Metanephros (tissue), 2 donors: ENCODE results near the gene NUTM2D. TPM values are rescaled to one million over a fixed set of nuclear protein-coding genes. Genes with fewer than 3 reads are reported as not detected.

ENCODE experiments used
- small RNA-seq: library from RNA; depleted of rRNA; stranded (forward); fragments of <200 nt; gene quantifications from one replicate; pipeline ENCODE3, GENCODE V24; 2014; ENCODE audit warnings: low replicate concordance
- total RNA-seq: library from RNA; depleted of rRNA; stranded (reverse); fragments of >200 nt; gene quantifications from one replicate; pipeline ENCODE4 v1.2.3, GENCODE V29; 2014

NUTM2D gene
- 5.0 TPM for total RNA-seq

DNA sequence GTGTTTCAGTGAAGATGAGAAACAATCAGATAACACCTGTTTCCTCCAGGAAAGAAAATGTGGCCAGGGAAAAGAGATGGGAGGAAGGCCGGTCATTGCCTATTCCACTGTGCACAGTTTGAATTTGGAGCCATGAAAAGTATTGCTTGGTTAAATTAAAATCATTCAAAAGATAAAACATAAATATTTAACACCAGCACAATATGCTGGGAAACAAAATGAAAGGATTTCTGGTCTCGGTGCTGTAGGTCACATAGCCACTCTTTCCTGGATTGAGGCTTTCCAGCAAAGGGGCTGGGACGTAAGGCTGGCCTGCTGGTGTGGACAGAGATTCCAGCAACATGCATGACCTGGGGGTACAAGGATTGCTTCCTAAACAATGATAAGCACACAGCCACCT, at the start of gene NUTM2D:
Gene NUTM2D (plus strand): TSS at position 301 of the 400 bp plus-strand sequence. CDS start 522 bp downstream, outside the sequence.

Small RNA genes lying within 50 kb of the gene (small RNA-seq; reads per million reads assigned to genes)
- gene AL355334.1 = not detected

Other genes with a start within 250 kb of the NUTM2D start
- 2.7 TPM for gene NUTM2A, start 132.3 kb upstream of the NUTM2D start, total RNA-seq
- 30.6 TPM for gene MINPP1, start 147.1 kb downstream of the NUTM2D start, total RNA-seq